ENCODE results near the gene FHIT. TPM values are rescaled to one million over a fixed set of nuclear protein-coding genes. Genes with fewer than 3 reads are reported as not detected.

Gene FHIT
- total and polyA plus RNA-seq, 10 of the 15 experiments (the other 5 are each of a cell fraction or from before 2014, with no cell fraction given), result 4.2 to 14.9 (median 9.4) TPM

DNA sequence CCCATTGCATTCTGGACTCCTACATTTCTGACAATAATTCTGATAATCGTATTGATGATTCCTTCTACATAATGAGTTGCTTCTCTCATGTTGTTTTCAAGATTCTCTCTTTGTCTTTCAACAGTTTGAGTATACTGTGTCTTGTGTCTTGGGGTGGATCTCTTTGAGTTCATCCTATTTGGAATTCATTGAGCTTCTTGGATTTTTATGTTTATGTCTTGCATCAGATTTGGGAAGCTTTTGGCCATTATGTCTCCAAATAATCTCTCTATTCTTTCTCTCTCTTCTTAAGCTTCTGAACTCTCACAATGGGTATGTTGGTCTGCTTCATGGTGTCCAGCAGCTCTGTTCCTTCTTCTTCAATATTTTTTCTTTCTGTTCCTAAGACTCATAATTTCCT lies 592.2 kb downstream of the FHIT start (continued):
- TF ChIP-seq NBN (IDR thresholded peaks at IDR 0.05) (no peak), LARP7 (IDR thresholded peaks at IDR 0.05) (no peak), USF1 (IDR thresholded peaks at IDR 0.05; ENCODE audit: borderline replicate concordance, extremely low read length, insufficient read depth, low read depth, low read length) (no peak)

- H4K20me1 ChIP-seq (ENCODE audit: control insufficient read depth, insufficient read depth), result no peaks in the 10 kb centered on the region
- 0% methylated on average over 2 of the region's 2 CpGs for WGBS (ENCODE audit: insufficient coverage, insufficient replicate concordance, low lambda C conversion rate, missing lambda C conversion rate)
- no peaks in the 10 kb centered on the region for H3K4me1 ChIP-seq (ENCODE audit: control insufficient read depth, insufficient read depth, low read length)
- SMC1A ChIA-PET (ENCODE audit: uncharacterized antibody, unreplicated experiment), result interaction anchor here (0.8 to 1.3 kb wide), 2 partner anchors 13 to 453 kb away, joined by 3 read pairs; no protein-coding TSS in a partner anchor
- DNase-seq (ENCODE audit: low read depth, low spot score), result peak; percentile 61
- H3K27ac ChIP-seq (ENCODE audit: control insufficient read depth, insufficient read depth), result no peak overlapping the region
- no peaks in the 10 kb centered on the region for H3K79me2 ChIP-seq (ENCODE audit: control insufficient read depth, insufficient read depth, low read length)
- RAD21 ChIA-PET (ENCODE audit: unreplicated experiment), result no interaction called here
- POLR2A ChIA-PET, result no interaction called here
- no peak overlapping the region for H3K4me2 ChIP-seq (ENCODE audit: control insufficient read depth, insufficient read depth)
- H3K36me3 ChIP-seq (ENCODE audit: control insufficient read depth in 2 of 2, insufficient read depth in 2 of 2, low read length in 1 of 2), result no peaks in the 10 kb centered on the region
- no peak overlapping the region for H2AFZ ChIP-seq (ENCODE audit: control insufficient read depth, low read depth, low read length)
- CTCF ChIA-PET, result no interaction called here
- intact Hi-C loops (cut with micrococcal nuclease; ENCODE audit: unreplicated experiment), result loop anchor here (10.0 kb wide), 1 partner anchor 597 kb away; the partner anchor contains the start of gene FHIT
- in situ Hi-C loops (cut with MboI), result no loop called here
- FAIRE-seq, result peak; percentile 65
- no TSS peak for BruUV-seq (replicated peaks)
- H3K9me3 ChIP-seq (replicated peaks; ENCODE audit: control insufficient read depth, insufficient read depth, low read length), result peaks cover 2% of the 10 kb centered on the region; the same call in 1 of the 3 replicates
- no peak overlapping the region for H3K4me3 ChIP-seq
- ATAC-seq, result peak; percentile 97
- no peaks in the 10 kb centered on the region for H3K27me3 ChIP-seq (replicated peaks in 1 of 2; ENCODE audit: control insufficient read depth in 2 of 2, insufficient read depth in 2 of 2, low read length in 1 of 2)
- no peak overlapping the region for H3K9ac ChIP-seq (ENCODE audit: control insufficient read depth, insufficient read depth, low read length)
- TF ChIP-seq POU2F2 (IDR thresholded peaks at IDR 0.05; ENCODE audit: borderline replicate concordance, low read depth, low read length) (peak; percentile 61; the same call in 1 of the 3 replicates), ZNF207 (IDR thresholded peaks at IDR 0.05; ENCODE audit: borderline replicate concordance) (no peak), SPI1 (IDR thresholded peaks at IDR 0.05; ENCODE audit: borderline replicate concordance, insufficient read depth, low read depth, low read length) (peak; percentile 79), CEBPZ (IDR thresholded peaks at IDR 0.05; ENCODE audit: low read depth, low read length) (no peak), CTCF (IDR thresholded peaks at IDR 0.05 in 2 of 3, conservative IDR thresholded peaks at IDR 0.05 in 1 of 3; ENCODE audit: control insufficient read depth in 2 of 3, extremely low read depth in 1 of 3, insufficient read depth in 1 of 3, low read depth in 3 of 3, low read length in 3 of 3) (no peak), CREB1 (IDR thresholded peaks at IDR 0.05; ENCODE audit: low read depth) (peak; percentile 77)
- TF ChIP-seq, protein P1, sequence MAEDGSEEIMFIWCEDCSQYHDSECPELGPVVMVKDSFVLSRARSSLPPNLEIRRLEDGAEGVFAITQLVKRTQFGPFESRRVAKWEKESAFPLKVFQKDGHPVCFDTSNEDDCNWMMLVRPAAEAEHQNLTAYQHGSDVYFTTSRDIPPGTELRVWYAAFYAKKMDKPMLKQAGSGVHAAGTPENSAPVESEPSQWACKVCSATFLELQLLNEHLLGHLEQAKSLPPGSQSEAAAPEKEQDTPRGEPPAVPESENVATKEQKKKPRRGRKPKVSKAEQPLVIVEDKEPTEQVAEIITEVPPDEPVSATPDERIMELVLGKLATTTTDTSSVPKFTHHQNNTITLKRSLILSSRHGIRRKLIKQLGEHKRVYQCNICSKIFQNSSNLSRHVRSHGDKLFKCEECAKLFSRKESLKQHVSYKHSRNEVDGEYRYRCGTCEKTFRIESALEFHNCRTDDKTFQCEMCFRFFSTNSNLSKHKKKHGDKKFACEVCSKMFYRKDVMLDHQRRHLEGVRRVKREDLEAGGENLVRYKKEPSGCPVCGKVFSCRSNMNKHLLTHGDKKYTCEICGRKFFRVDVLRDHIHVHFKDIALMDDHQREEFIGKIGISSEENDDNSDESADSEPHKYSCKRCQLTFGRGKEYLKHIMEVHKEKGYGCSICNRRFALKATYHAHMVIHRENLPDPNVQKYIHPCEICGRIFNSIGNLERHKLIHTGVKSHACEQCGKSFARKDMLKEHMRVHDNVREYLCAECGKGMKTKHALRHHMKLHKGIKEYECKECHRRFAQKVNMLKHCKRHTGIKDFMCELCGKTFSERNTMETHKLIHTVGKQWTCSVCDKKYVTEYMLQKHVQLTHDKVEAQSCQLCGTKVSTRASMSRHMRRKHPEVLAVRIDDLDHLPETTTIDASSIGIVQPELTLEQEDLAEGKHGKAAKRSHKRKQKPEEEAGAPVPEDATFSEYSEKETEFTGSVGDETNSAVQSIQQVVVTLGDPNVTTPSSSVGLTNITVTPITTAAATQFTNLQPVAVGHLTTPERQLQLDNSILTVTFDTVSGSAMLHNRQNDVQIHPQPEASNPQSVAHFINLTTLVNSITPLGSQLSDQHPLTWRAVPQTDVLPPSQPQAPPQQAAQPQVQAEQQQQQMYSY (CRISPR knock-in tag; IDR thresholded peaks at IDR 0.05), result no peak
- TF ChIP-seq, protein P2, sequence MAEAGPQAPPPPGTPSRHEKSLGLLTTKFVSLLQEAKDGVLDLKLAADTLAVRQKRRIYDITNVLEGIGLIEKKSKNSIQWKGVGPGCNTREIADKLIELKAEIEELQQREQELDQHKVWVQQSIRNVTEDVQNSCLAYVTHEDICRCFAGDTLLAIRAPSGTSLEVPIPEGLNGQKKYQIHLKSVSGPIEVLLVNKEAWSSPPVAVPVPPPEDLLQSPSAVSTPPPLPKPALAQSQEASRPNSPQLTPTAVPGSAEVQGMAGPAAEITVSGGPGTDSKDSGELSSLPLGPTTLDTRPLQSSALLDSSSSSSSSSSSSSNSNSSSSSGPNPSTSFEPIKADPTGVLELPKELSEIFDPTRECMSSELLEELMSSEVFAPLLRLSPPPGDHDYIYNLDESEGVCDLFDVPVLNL (IDR thresholded peaks at IDR 0.05; ENCODE audit: low read depth, low read length), result no peak
Observed at GRCh38 chr3:60657972-60658371, 593.3 kb downstream of the FHIT start.
